M059J (cell line): ENCODE measurements around the gene NR3C2. TPM values are rescaled to one million over a fixed set of nuclear protein-coding genes. Genes with fewer than 3 reads are reported as not detected.
A peak's percentile ranks its signal among the peaks of the same experiment; 100 is the strongest.

Source experiments
- DNase-seq: peaks from one replicate; pipeline ENCODE4 v3.0.0-alpha.2; 2012; ENCODE audit warnings: low read depth
- total RNA-seq: library from RNA; depleted of rRNA; stranded (reverse); fragments of >200 nt; shearing (Covaris generic); gene quantifications from 2 replicates; pipeline ENCODE4 v1.2.3, GENCODE V29; 2014

Gene NR3C2
- total RNA-seq, 1 experiment from 2014 or later = 0.15 TPM

DNA sequence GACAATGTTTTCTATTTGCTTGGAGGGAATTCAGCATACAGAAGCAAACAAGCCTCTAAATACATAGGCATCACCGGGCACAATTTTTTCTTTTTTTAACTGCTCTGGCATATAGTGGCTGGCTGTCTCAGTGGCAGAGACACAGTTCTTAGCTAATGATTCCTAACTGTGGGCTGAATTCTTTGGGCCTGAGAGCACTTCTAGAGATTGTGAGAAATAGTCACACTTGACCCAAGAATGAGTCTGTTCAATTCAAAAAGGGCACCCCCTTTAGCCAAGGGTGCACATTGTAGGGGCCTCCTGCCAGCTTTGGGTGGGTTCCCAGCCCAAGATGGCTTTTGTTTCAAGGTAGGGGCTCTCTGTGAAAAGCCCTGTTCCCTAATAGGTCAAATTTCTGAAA lies 364.6 kb downstream of the NR3C2 start:
- DNase-seq = no peak

DNA sequence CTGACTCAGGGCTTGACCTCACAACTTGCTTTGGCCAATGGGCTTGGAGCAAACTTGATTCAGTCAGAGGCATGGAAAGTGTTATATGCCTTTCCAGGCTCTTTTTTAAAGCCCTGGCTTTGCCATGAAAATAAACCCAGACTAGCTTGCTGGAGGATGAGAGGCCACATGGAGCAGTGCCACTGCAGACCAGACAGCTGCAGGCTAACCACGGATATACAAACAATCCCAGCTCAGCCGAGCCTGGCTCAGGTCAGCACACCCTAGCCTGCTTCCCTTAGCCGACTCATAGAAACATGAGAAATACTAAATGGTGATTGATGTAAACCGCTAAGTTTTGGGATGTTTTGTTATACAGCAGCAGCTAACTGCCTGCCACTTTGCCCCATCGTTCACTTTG lies 365.2 kb downstream of the NR3C2 start:
- peak; percentile 20 for DNase-seq

DNA sequence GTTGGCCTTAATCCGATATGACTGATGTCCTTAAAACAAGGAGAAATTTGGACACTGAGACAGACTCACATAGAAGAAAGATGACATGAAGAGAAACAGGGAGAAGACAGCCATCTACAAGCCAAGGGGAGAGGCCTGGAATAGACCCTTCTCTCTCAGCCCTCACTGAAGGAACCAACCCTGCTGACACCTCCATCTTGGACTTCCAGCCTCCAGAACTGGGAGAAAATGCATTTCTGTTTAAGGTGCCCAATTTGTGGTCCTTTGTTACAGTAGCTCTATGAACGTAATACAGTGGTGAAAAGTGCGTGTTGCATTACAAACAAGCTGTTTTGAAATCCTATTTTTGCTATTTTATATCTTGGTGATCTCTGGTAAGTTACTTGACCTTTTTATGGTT lies 366.8 kb downstream of the NR3C2 start:
- no peak for DNase-seq

DNA sequence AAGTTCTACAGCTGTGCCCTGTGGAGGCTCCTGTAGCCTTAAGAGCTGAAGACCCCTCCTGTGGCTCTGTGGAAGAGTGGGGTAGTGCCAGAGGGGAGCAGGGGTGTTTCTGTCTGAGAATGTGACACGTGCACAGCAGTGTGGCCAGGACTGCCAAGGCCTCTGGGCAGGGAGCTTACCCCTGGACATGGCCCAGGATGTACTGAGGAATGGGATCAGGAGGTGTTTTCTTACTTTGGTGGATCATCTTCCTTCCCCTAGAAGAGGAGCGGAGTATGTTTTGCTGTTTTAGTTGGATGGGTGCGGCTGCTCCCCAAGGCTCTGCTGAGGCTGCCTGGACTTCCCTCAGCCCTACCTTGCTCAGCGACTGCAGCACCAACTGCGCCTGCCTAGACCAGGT lies 367.8 kb downstream of the NR3C2 start:
- no peak for DNase-seq

DNA sequence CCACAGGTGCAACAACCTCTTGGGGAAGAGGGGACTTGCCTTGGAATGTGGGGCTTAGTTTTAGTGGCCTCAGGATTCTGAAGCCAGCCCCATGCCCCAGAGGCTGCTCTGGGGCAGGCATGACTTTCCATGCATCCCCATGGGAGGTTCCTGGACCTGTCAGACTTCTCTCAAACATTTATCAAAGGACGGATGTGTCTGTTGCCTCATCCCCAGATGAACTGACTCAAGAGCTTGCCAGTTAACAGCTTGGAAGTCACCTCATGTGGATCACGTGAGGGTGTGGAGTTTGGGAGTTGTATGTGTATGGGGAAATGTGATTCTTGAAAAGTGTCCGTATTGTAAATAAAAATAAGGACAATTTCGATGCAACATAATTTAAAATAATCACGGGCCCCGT lies 368.9 kb downstream of the NR3C2 start:
- no peak for DNase-seq

DNA sequence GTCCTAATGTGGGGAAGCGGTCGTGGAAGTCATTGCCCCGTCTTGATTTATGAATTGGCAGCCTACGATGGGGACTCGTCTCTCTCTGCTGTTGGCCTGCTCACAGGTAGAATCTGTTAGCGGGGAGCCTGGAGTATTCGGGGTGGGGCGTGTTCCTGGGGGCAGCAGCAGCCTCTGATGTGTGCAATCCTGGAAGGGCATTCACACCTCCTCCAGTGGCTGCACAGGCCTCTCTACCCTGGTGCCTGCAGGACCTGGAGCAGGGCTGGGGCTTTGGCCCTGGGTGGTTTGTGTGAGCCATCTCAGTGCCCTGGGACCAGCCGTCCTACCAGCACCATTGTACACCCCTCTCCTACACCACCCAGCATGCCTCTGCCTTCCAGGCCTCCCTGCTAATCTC lies 369.4 kb downstream of the NR3C2 start:
- DNase-seq = no peak

DNA sequence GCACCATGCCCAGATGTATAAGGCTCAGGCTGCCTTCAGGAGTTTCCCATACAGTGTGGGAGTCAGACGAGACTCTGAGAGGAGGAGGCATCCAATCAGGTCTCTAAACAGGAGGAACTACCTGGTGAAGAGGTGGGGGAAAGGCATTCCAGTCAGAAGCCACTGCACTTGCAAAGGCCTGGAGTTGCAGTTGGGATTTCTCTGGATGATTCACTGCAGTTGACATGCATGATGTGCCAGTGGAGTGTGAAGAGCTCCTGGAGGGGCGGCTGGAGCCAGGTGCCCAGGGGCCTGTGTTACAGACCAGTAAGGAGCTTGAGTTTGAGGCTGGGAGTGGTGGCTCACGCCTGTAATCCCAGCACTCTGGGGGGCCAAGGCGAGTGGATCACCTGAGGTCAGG lies 371.2 kb downstream of the NR3C2 start:
- DNase-seq = no peak

DNA sequence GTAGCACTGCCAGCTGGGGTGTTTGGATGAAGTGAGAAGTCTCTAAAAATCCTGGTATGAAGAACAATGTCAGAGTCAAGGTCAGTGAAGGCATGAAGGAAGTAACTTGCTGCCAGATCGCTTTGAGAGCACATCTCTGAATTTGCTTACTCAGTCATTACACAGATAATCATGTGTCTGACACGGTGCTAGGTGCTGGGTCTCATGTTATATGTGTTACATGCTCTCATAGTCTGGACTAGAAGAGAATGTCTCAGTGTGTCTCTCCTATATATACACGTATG lies 372.4 kb downstream of the NR3C2 start:
- DNase-seq = no peak

DNA sequence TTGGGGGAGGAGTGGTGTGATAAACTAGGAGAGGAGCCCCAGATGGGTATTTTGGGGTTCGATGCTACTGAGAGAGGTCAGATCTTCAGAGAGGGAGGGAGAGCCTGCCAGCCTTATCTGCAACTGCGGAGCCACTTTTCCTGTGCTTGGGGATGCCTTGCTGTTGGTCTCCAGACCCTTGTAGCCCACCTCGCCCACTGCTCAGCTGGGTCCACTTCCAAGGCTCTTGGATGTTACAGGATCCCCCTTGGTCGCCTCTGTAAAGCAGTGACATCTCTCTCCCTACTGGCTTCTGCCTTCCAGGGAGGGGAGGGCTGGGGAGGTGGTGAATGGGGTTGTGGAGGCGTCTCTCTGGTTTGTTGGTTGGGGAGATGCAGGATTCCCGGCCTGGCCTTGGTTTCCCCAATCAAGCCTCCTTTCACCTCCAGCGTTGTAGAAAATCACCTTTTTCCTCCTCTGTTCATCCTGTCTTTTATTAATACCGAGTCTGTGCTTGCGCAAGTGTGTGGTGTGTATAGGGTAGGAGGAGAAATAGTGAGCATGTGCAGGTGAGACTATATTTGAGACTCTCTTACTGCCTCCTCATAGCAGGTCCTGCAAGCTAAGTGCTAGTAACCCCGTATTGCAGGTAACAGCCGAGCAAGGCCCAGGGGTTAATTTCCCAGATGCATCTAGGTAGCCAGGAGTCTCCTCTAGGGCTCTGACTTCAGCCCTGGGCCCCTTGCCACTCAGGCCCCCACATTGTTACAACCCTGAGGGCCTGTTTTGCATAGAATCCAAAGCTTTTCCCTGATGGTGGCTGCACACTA lies 372.9 kb downstream of the NR3C2 start:
- DNase-seq = no peak

DNA sequence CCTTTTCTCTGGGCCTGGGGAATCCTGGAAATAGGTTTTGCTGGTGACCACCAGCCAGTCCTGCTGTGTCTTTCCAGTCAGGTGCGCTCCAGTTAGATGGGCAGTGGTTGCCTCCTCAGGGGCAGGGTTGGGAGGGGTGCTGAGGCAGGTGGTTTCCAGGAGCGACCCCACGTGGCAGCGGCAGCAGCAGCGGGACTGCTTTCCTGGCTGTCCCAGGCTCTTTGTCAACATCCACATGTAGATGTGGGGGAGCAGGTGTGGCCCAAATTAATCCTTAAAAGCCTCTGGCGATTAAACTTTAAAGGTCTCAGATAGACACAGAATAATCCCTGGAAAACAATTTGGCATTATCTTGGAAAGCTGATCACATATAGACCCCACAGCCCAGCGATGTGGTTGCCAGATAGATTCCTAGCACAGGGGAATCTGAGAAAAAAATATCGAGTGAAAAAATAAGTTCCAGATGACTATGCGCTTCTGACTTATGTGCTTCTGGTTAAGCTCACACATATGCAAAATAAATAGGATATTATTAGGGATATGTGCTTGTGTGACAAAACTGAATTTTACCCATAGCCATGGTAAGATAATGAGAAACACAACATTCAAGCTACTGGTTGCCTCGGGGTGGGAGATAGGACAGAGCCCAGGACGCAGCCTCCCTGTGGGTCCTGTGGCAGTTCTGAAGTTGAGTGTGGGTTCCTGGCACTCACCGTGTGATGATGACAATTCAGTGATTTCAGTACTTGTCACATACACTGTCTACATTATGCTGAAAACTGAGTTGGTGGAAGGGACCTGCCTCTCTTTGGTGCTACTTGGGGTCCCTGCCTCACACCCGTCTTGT lies 373.9 kb downstream of the NR3C2 start:
- no peak for DNase-seq

DNA sequence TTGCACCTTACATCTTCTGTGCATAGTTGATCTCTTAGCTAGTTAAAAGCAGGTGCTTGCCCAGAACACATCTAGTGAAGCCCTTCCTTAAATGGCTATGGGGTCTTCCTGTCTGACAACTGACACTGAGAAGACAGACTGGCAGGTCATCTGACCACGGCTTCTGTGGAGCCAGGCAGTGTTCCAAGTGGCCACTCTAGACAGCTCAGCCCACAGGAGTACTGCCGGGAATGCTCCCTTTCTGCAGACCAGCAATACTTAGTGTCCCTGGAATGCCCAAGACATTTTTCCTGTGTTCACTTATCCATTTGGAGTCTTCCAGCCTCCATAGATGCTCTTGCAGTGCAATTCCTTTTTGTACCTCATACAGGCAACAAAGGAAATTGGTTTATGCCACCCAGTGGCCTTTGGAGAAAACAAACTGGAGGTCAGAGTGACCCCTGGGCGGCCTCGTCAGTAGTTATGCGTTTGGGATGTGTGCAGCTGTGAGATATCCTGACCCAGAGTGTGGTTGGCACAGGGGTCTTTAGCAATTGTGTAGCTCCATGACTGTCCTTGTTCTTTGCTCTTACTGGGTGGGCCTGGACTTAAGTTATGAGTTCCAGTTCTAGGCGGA lies 374.8 kb downstream of the NR3C2 start:
- no peak for DNase-seq

DNA sequence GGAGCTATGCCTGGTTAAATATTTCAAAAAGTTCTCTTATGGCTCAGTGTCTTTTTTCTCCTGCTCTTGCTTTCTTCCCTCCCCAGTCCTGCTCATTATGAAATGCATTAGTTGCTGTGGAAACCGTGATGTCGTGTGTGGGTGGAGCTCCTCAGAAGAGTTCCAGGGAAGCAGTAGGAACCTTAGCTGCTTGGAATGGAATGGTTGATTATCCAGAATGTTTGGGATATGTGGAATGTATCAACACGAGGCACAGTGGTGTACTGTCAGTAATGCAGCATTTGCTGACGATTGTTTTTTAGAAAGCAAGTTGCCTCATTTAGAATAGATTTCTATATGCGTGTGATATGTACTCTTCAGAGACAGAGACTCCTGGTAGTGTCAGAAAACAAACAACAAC lies 377.1 kb downstream of the NR3C2 start:
- no peak for DNase-seq

DNA sequence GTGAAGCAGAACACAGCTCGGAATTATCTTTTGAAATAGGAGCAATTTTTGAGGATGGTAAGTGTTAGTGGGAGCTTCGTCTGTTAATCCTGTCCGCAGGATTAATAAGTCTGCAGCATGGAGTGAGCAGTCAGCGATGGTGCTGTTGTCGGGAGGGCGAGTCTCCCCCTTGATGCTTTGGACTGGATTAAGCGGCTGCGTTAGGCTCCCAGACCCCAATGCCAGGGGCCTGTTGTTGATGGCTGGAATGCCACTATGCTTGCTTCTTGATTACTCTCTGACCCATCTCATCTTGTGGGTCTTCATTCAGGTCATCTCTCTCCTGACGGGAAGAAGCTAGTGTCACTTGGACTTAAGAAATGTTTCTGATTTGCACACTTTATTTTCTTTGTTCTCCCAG lies 377.8 kb downstream of the NR3C2 start:
- no peak for DNase-seq

DNA sequence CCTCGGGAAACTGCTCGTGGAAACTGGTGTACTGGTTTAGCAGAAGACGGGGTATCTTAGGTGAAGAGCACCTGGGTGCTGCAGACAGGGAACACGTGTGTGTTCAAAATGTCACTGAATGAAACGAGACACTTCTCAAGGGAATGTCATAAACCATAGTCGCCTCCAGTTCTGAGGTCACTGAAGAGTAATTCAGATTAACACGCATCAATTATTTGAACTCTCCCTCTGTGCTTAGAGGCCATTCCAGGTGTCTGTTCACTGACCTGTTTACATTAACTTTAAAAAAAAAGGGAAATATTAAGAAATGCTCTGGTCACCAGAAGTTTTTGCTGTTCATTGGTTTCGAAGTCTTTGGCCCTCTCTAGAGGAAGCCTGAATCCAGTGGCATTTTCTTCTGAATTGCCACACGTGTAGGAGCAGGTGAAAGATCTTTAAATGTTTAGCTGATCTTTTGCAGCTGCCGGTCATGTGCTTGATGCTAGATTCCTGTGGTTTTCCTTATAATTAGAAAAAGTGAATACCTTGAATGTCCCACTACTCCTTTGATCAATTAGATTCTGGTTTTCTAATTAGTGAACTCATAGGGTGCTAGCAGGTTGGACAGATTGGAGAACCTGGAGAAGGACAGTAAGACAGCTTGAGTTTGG lies 379.8 kb downstream of the NR3C2 start:
- DNase-seq = no peak

DNA sequence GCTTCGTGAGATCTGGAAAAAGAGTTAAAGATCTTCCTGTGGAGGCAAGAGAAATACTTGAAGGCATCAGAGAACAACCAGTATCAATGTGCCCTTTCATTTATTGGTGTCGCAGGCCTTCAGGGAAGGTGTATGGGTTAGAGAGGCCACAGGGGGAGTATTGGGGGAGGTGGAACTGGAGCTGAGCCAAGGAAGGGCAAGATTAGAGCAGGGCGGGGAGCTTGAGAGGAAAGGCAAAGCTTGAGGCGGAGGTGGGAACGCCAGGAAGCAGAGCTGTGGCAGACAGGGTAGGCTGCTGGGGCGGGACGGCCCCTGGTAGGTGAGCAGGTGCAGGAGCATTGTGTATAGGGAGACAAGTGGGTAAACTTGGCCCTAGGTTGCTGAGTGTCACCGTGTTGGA lies 380.4 kb downstream of the NR3C2 start:
- no peak for DNase-seq

DNA sequence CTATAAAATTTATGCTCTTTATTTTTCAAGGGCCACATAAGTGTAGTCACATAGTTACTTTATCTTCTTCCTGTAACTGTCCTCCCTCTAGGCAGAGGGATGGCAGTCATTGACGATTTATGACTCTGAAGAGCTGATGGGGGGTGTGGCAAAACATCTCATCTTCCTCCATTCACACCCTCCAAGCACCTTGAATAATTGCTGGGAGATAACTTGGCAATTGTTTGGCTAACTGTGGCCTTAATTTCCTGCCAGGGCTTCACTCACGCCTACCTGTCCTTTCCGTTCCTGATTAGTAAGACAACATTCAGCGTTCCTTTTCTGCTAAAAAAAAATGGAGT lies 381.1 kb downstream of the NR3C2 start:
- DNase-seq = no peak

DNA sequence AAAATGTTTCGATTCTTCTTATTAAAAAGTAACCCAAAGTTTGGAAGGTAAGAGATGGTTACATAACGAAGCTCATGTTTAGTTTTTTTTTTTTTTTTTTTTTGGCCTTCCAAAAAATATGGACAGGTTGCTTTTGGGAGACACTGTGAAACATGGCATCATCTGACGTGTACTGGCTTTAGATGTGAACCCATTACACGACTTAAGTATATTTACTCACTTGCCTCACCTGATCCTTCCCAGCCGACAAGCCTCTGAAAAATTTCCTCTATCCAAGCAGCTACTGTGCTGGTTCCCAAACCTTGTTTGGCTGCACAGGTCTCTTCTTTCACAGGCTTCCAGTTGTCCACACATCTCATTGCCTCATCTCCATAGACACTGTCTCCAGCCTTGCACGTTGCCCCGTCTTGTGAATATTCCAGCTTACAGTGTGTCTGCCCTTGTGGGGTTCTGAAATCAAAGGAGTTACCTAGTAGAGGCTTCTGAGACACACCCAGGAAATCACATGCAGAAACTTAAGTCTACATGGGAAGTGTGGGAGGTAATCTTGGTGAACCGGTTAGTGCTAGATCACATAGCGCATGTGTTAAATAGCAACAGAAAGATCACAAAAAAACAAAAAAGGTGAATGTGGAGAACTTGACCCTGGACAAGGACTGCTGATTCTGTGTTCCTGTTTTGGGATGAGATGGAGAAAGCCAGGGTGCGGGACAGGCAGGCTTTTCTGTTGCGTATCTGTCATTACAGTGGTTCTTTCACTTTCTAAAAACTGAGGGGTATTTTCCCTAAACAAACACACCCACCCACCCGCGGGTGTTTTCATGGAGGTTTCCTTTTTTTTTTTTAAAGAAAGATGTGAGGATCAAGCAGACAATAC lies 381.7 kb downstream of the NR3C2 start:
- no peak for DNase-seq

DNA sequence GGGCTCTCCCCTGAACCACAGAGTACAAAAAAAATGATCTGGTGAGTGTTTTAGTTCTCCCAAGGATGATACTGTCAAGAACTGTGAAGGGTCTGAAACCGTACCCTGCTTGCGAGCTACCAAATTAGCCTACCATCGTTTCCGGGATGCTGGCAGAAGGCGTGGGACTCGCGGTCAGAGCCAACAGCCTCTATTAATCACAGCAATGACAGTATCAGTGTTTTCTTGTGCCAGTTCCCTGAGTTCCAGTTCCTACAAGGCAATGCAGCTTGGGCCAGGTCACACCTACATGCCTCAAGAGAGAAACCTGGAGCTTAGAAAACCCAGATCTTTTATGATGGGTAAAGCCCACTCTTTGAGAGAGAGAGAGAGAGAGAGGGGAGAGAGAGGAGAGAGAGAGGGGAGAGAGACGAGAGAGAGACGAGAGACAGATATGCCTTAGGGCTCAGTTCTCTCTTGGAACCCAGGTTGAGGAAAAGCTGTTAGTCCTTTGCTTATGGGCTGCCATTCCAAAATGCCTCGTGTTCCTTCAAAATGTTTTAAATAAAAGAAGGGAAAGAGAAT lies 382.5 kb downstream of the NR3C2 start:
- no peak for DNase-seq

DNA sequence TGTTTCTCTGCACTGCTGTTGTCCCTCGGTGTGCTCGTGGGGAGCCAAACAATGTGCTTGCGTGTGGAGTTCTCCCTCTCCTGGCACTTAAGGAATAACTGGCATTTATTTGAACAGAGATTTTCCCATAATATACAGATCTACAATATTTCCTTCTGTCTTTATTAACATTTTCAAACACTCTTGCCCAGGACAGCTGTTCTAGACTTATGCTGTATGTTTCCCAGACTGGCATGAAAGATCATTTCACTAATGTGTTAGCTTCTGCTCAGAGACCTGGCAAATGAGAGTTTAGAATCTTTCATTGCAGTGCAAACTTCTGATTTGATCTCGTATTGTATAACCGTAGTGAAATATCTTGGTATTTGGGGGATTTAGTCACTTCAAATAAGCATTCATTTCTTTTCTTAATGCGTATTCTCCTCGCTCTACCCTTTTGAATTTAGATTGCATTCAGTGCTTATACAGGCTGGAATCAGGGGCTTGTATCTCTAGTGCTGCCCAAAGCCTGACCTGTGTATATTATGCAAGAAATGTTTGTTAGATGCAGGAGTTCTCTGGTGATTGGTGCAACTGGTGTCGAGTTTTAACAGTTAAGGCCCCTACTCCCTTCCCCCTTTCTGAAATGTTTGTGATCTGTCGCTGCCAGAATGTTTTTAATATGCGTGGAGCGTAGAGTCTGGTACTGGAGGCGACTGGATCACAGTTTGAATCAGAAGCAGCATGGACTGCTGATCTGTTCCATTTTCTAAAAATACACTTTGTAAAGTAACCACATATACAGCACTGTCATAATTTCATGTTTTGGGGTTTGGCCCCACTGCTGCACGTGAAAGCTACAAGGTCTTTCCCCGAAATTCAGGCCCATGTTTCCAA lies 384.0 kb downstream of the NR3C2 start:
- no peak for DNase-seq

DNA sequence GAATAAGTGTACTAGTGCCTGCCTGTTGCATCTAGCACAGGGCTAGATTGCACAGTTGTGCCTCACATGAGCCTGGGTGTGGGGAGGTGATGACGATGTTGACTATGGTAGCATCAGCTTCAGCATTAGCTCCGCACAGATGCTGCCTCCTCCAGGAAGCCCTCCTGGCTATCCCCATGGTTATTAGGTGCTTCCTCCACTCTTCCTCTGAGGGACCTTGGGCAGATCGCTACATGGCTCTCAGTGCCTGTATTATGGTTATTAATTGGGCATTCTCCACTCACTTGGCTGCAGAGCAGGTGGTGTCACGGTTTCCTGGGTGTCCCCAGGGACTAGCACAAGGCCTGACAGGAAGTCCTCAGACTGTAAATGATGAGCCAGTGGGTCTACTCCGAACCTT lies 384.7 kb downstream of the NR3C2 start:
- DNase-seq = no peak
